Measurements from ENCODE around the gene CHRM4.
A peak's percentile ranks its signal among the peaks of the same experiment; 100 is the strongest.

The CHRM4 gene

DNA sequence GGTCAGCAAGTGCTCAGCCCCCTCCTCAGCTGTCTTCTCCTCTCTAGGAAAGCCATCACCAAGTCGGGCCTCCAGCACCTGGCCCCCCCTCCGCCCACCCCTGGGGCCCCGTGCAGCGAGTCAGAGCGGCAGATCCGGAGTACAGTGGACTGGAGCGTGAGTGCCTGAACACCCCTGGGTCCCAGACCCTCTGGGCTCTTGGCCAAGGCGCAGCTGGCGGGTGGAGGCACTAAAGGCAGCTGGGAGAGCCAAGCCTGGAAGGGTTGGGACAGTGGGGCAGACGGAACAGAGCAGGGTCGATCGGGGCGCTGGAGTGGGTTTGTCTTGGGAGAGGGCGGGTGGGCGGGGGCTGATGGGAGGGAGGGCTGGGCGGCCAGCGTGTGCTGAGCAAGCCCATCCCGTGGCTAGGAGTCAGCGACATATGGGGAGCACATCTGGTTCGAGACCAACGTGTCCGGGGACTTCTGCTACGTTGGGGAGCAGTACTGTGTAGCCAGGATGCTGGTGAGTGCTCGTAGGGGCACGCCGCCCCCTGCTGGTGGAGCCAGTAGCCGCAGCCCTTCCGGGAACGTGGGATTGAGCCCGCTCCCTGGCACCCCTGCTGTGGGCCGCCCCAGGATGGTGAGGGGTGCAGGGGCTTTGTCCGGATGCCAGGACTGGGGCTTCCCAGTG, 24.2 kb downstream of the CHRM4 start:
- DNase-seq (ENCODE audit: low read depth) = peak; percentile 58

DNA sequence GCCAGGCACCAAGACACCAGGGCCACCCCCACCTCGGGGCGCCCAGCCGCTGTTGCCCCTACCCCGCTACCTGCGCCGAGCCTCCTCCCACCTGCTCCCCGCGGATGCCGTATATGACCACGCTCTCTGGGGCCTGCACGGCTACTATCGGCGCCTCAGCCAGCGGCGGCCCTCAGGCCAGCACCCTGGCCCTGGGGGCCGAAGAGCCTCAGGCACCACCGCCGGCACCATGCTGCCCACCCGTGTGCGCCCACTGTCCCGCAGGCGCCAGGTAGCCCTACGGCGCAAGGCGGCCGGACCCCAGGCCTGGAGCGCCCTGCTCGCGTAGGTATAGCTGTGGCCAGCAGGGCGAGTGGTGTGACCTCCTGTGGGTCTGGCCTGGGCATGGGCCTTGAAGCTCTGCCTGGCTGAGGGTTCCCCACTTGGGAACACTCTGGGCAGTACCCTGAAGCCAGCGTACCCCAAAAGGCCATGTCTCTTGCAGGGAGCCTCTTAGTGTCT, 24.9 kb downstream of the CHRM4 start:
- DNase-seq (ENCODE audit: low read depth) = no peak

GRCh38 chr11:46366260-46366659, 25.3 kb downstream of the CHRM4 start:
- DNase-seq (ENCODE audit: low read depth) = no peak

GRCh38 chr11:46364791-46365190, 26.8 kb downstream of the CHRM4 start:
- DNase-seq (ENCODE audit: low read depth) = no peak

DNA sequence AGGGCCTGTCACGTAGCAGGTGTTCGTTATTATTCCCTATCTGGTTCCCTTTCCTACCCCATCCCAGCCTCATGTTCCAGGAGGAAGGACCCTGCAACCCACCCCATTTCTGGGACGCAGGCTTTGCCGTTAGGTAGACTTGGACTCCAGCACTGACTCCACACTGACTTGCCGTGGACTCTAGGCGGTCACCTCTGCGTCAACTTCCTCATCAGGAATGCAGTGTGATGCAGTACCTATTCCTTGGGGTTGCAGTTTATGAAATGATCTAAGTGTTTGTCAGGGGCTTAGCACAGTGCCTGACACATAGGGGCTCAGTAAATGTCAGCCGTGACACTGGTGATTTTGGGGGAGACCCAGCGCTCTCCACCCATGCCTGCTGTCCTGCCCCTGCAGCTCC, 27.5 kb downstream of the CHRM4 start:
- DNase-seq (ENCODE audit: low read depth) = no peak

- no peak for DNase-seq (ENCODE audit: low read depth)
Measured at GRCh38 chr11:46363455-46364005, 28.0 kb downstream of the CHRM4 start.

DNA sequence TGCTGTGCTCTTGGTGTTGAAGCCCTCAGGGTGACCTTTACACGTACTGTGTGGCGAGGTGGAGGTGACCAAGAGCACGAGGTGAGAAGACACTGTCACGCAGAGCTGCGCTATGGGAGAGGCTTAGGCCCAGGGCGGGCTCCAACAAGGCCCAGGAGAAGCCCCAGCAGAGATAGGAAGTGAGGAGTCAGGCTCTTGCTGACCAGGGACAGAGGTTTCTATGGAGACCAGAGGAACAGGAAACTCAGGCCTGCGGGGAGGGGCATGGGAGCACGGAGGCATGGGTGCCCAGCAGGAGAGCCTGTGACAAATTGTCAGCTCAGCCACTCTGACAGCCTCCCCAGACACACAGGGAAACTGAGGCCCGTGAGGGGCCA, 28.6 kb downstream of the CHRM4 start:
- no peak for DNase-seq (ENCODE audit: low read depth)

DNA sequence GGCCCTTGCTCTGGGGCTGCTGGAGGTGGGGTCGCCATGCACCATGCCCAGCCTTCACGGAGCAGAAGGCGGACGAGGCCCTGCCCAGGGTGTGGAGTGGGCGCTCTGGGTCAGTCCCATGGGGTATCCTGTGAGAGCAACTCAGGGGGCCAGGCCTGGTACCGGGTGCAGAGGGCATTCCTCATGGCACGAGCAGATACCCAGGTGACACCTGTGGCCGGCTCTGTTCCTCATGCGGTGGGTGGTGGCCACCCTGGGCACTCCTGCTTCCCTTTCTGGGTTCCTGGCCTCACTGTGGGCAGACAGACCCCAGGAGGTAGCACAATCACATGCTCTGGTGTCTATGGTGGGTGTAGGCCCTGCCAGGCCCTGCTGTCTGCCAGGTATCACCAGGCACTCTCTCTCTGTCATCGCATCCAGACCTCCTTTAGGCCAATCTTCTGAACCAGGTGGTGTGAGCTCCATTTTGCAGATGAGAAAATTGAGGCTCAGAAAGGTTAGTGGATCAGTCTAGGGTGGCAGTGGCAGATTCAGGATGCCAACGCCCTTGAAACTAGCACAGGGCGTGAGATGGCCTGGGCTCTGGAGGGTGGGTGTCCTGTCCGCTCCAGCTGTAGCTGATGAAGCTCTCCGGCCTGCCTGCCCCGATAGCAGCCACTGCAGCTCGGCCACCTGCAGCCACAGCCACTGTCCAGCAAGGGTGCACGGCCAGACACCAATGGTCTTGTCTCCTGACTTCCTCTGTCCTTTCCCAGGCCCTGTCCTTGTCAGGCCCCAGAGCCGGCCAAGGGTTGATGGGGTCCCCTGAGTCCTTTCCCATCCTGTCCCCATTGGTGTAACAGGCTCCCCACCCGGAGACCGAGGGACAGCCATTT, 29.2 kb downstream of the CHRM4 start:
- no peak for DNase-seq (ENCODE audit: low read depth)

- peak; percentile 40 for DNase-seq (ENCODE audit: low read depth)
Measured at GRCh38 chr11:46361283-46362155, 30.1 kb downstream of the CHRM4 start.

- DNase-seq (ENCODE audit: low read depth) = no peak
Measured at GRCh38 chr11:46360878-46361277, 30.7 kb downstream of the CHRM4 start.

- no peak for DNase-seq (ENCODE audit: low read depth)
Measured at GRCh38 chr11:46359953-46360352, 31.6 kb downstream of the CHRM4 start.

- no peak for DNase-seq (ENCODE audit: low read depth)
Measured at GRCh38 chr11:46357483-46357936, 34.1 kb downstream of the CHRM4 start.

DNA sequence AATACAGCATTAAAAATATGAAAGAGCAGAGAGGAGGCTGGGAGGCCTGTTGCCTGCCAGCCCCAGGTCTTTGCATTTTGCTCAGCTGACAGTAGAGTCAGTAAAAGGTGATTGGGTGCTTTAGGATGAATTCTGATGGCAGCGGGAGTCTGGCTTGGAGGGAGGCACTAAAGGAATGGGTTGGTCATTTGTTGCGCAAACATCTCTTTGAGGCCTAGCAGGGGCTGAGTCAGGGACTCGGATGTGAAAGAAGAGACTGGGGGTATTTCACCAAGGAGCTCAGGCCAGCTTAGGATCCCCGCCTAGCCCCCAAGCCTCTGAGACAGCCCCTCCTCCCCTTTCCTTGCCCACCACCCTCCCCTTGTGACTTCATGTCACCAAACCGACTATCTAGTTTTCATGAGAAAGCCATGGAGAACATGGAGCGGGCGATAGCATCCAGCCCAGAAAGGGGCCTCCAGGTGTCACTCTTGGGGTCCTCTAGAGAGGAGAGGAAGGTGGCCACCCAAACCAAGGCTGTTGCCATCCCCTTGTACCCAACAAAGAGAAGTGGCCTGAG, 34.6 kb downstream of the CHRM4 start:
- no peak for DNase-seq (ENCODE audit: low read depth)

- peak; percentile 64 for DNase-seq (ENCODE audit: low read depth)
Measured at GRCh38 chr11:46353698-46354097, 37.9 kb downstream of the CHRM4 start.

GRCh38 chr11:46352063-46352841, 39.3 kb downstream of the CHRM4 start:
- peak; percentile 53 for DNase-seq (ENCODE audit: low read depth)

- DNase-seq (ENCODE audit: low read depth) = no peak
Measured at GRCh38 chr11:46351606-46352005, 40.0 kb downstream of the CHRM4 start.

GRCh38 chr11:46351148-46351547, 40.4 kb downstream of the CHRM4 start:
- no peak for DNase-seq (ENCODE audit: low read depth)

- DNase-seq (ENCODE audit: low read depth) = no peak
Measured at GRCh38 chr11:46350695-46351094, 40.9 kb downstream of the CHRM4 start.

DNA sequence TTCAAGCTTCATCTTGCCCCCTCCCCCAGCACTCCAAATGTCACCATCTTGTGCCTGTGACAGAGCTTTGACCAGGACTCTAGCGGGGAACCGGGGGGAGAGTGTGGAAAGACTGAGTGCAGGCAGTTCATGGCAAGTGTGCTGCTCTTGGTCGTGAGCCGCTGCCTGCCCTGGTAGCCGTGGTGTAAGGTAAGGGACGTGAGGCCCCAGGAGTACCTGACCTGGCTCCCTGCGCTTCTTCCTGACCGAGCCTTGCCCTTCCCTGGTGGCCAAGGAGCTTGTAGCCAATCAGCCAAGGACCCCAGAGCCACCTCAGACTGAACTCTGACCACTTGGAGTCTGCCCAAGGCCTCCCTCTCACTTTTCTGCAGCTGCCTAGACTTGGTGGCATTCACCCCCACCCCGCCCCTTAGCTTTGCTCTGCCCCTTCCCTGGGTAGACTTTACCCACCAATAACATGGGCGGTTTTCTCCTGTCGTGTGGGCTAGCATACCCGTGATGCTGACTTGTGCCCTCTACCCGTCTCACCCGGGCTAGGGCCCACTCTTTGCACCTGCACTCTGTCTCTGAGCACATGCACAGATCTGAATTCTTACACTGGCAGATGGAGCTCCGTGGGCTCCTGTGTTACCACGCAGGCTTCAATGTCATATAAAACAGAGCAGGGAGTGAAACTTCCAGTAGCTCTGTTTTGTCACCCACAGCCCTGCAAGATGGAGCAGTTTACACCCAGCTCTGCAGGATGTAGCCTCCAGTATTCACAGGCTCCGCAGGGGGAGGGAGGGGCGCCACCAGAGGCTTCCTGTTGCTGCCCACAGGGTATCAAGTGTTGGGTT, 42.8 kb downstream of the CHRM4 start:
- DNase-seq (ENCODE audit: low read depth) = peak; percentile 57

All from stimulated activated CD8-positive, alpha-beta memory T cell treated with anti-CD3 and anti-CD28 coated beads, Interleukin-12 subunit alpha, Interleukin-12 subunit beta, amount 100 ng/mL, for 4 hours (primary cell).